Lung (tissue), 12 donors: ENCODE measurements around the gene MSLN. TPM values are rescaled to one million over a fixed set of nuclear protein-coding genes. Genes with fewer than 3 reads are reported as not detected.
A peak's percentile ranks its signal among the peaks of the same experiment; 100 is the strongest.

Experiments used
- ATAC-seq: fragments of 200-7000 bp; cut with Tn5 transposase; one replicate; pipeline ENCODE4 v1.9.1; 2020; ENCODE audit warnings: moderate number of reproducible peaks; ENCODE audit not compliant: insufficient read depth, low FRiP score
- DNase-seq, 3 donors: peaks; one replicate each; pipeline ENCODE4 v3.0.0-alpha.2; 2013 to 2017
- H3K27ac ChIP-seq, 2 donors: one replicate each; pipeline ENCODE4 v1.5.1; 2013; ENCODE audit warnings: mild to moderate bottlenecking in 2 of 2, moderate library complexity in 2 of 2, control low read depth in 1 of 2, inconsistent platforms in 1 of 2, low read depth in 1 of 2, low read length in 1 of 2
- H3K27me3 ChIP-seq, 3 donors: one replicate each; pipeline ENCODE4 v1.5.1; 2013; ENCODE audit warnings: low read length in 2 of 3; ENCODE audit not compliant: control insufficient read depth in 3 of 3, insufficient read depth in 3 of 3
- H3K36me3 ChIP-seq, 4 donors: one replicate each; pipeline ENCODE4 v1.5.1; 2013; ENCODE audit warnings: low read length in 4 of 4, mild to moderate bottlenecking in 1 of 4, moderate library complexity in 1 of 4; ENCODE audit not compliant: control insufficient read depth in 4 of 4, insufficient read depth in 4 of 4
- H3K4me1 ChIP-seq, 5 donors: one replicate each; pipeline ENCODE4 v1.5.1; 2013; ENCODE audit warnings: low read length in 5 of 5, mild to moderate bottlenecking in 2 of 5, moderate library complexity in 1 of 5; ENCODE audit not compliant: control insufficient read depth in 5 of 5, insufficient read depth in 5 of 5
- H3K4me3 ChIP-seq: one replicate; pipeline ENCODE4 v1.5.1; 2013; ENCODE audit warnings: mild to moderate bottlenecking, control low read depth, moderate library complexity
- H3K9ac ChIP-seq, 2 donors: one replicate each; pipeline ENCODE4 v1.5.1; 2013; ENCODE audit warnings: low read length in 2 of 2, control low read depth in 1 of 2; ENCODE audit not compliant: insufficient read depth in 1 of 2
- H3K9me3 ChIP-seq, 4 donors: one replicate each; pipeline ENCODE4 v1.5.1; 2013; ENCODE audit warnings: low read length in 3 of 4, mild to moderate bottlenecking in 1 of 4, moderate library complexity in 1 of 4; ENCODE audit not compliant: control insufficient read depth in 4 of 4, insufficient read depth in 3 of 4
- CTCF ChIP-seq: IDR thresholded peaks from 2 replicates; pipeline ENCODE4 v1.5.1; 2012; ENCODE audit warnings: mild to moderate bottlenecking; ENCODE audit errors: control extremely low read depth, extremely low read depth
- WGBS, 2 donors: extraction: QIAGEN DNeasy Blood & Tissue Kit; methylation state at CpG; one replicate each; pipeline ENCODE4 v1.1.7; 2013; 5-methylcytosine and 5-hydroxymethylcytosine counted together
- polyA plus RNA-seq, 2 donors: library from polyadenylated mRNA; stranded (reverse); fragments of 200-250 nt; gene quantifications; one replicate each; pipeline ENCODE4 v1.2.1, GENCODE V29; 2013
- total RNA-seq, 2 donors: library from RNA; depleted of rRNA in 1 of 2; stranded (reverse); fragments of >200 nt in 1 of 2; gene quantifications; one replicate each; pipeline ENCODE4 v1.2.1, GENCODE V29; 2014 to 2021
- donor health status: control.
- donor health status: control.
- donor health status: Bipolar disorder and iron deficiency.
- donor health status: healthy.
- donor health status: DM: yes; HTN: yes; CAD: no.

Gene MSLN
- total and polyA plus RNA-seq, 4 donors: 98.8 to 155 (median 120) TPM

DNA sequence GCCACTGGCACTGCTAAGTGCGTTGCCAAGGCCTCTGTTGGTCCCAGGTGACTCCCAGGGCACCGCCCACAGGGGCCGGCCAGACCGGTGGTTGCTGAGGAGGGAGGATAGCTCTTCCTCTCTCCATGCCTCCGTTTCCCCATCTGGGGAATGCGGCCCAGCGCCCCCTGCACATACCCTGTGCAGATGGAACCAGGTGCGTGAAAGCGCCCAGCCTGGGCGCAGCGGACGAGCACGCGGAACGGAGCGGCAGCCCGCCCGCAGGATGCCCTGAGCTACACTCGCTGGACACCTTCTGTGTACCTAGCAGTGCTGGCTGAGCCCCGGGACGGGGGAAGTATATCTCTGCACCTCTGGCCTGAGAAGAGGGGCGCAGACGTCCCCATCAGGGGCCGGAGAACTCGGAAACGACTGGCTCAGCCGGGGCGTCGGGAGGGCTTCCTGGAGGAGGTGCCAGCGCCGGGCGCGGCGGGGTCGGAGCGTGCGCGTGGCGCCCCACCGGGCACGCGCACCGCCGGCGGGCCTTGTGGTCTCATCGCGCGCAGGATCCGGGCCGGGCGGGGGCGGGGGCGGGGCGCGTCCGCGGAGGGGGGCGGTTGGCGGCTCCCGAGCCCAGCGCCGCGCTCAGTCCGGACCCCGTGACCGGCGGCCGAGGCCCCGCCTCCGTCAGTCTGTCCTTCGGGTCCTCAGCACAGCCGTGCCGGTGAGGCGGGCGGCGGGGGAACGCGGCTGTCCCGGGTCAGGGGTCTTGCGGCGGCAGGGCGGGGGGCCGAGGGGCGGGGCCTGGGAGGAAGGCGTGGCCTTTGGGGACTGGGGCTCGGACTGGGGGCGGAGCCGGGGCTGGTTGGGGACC lies 33.9 kb upstream of the MSLN start, which contains the start of the genes CCDC78 and HAGHL:
CCDC78 (minus strand) TSS at position 6 of the 853 bp plus-strand sequence. CDS start 76 bp downstream, outside the sequence.
HAGHL (plus strand) TSS at position 669 of the 853 bp plus-strand sequence. CDS start 404 bp downstream, outside the sequence.
- TF ChIP-seq CTCF: no peak
- H3K27me3 ChIP-seq: peaks cover 0 to 7% (median 4%) of the 10 kb centered on the region in 3 donors
- WGBS, 2 donors: 2 to 3% methylated on average over 50 to 88 of the region's 88 CpGs
- DNase-seq (peak in 2 of 3 donors; percentile 11 to 39), ATAC-seq (no peak)
- peaks cover 0 to 12% (median 3%) of the 10 kb centered on the region in 5 donors for H3K4me1 ChIP-seq
- H3K36me3 ChIP-seq: peaks cover 0 to 10% (median 0%) of the 10 kb centered on the region in 4 donors
- H3K9ac ChIP-seq: no peak within 1 kb of the TSS
- no peaks in the 10 kb centered on the region for H3K9me3 ChIP-seq
- peak within 1 kb of the TSS; percentile 8 to 13 for H3K27ac ChIP-seq
- peak within 1 kb of the TSS; percentile 40 for H3K4me3 ChIP-seq

GRCh38 chr16:727291-727977 lies 33.1 kb upstream of the MSLN start:
- DNase-seq: no peak
- no peaks in the 10 kb centered on the region for H3K9me3 ChIP-seq
- peaks cover 0 to 9% (median 3%) of the 10 kb centered on the region in 5 donors for H3K4me1 ChIP-seq
- H3K27ac ChIP-seq: peak overlapping the region; percentile 8 to 13
- peak overlapping the region; percentile 40 for H3K4me3 ChIP-seq
- no peak overlapping the region for H3K9ac ChIP-seq
- TF ChIP-seq CTCF: no peak
- H3K27me3 ChIP-seq: peaks cover 0 to 7% (median 4%) of the 10 kb centered on the region in 3 donors
- H3K36me3 ChIP-seq: peaks cover 0 to 13% (median 0%) of the 10 kb centered on the region in 4 donors
- no peak for ATAC-seq
- WGBS, 2 donors: 1% methylated on average over 55 to 61 of the region's 61 CpGs

GRCh38 chr16:728131-728889 lies 32.2 kb upstream of the MSLN start:
- ATAC-seq (peak; percentile 23), DNase-seq (peak; percentile 50 to 70 (median 67))
- Histone ChIP-seq H3K36me3 (peaks cover 0 to 17% (median 3%) of the 10 kb centered on the region in 4 donors), H3K9me3 (no peaks in the 10 kb centered on the region), H3K27ac (no peak overlapping the region), H3K27me3 (peaks cover 0 to 7% (median 4%) of the 10 kb centered on the region in 3 donors), H3K9ac (no peak overlapping the region), H3K4me1 (peaks cover 0 to 9% (median 3%) of the 10 kb centered on the region in 5 donors), H3K4me3 (no peak overlapping the region)
- WGBS, 2 donors: 1 to 2% methylated on average over 68 to 80 of the region's 80 CpGs
- no peak for TF ChIP-seq CTCF
